Bronchial smooth muscle cell (primary cell): Measurements from ENCODE around the gene CHRNB1. TPM values are rescaled to one million over a fixed set of nuclear protein-coding genes. Genes with fewer than 3 reads are reported as not detected.

Experiments
- total RNA-seq: library from RNA; depleted of rRNA; stranded (reverse); fragments of >200 nt; gene quantifications from 2 replicates; pipeline ENCODE4 v1.2.1, GENCODE V29; 2014

CHRNB1 gene
- 8.8 and 10.1 TPM in 2 replicates for total RNA-seq

GRCh38 chr17:7444682-7445618 is at the start of gene CHRNB1:
Gene CHRNB1, plus strand, starts transcription at chr17:7445061. Its CDS starts 67 bp downstream, at chr17:7445128.

GRCh38 chr17:7403977-7404736 is 40.7 kb upstream of the CHRNB1 start, which contains the start of gene TMEM256:
Gene TMEM256, minus strand, starts transcription at chr17:7404097. Its CDS starts 13 bp downstream, at chr17:7404084.

GRCh38 chr17:7407485-7408251 is 37.2 kb upstream of the CHRNB1 start, which contains the start of gene NLGN2:
Gene NLGN2, plus strand, starts transcription at chr17:7407845. Its CDS starts 411 bp downstream, at chr17:7408256.

GRCh38 chr17:7419819-7420610 is 24.8 kb upstream of the CHRNB1 start, which contains the start of gene SPEM1:
Gene SPEM1, plus strand, starts transcription at chr17:7420324. Its CDS starts 61 bp downstream, at chr17:7420385.

GRCh38 chr17:7425316-7425715 is 19.5 kb upstream of the CHRNB1 start, which contains the start of gene SPEM2:
Gene SPEM2, plus strand, starts transcription at chr17:7425616. Its CDS starts 73 bp downstream, at chr17:7425689.

GRCh38 chr17:7428557-7428956 is 16.3 kb upstream of the CHRNB1 start, which contains the start of gene SPEM3:
Gene SPEM3, plus strand, starts transcription at chr17:7428857. Its CDS starts 46 bp downstream, at chr17:7428903.

GRCh38 chr17:7439462-7440112 is 5.3 kb upstream of the CHRNB1 start, which contains the start of gene FGF11:
Gene FGF11, plus strand, starts transcription at chr17:7439512. Its CDS starts 109 bp downstream, at chr17:7439621.

GRCh38 chr17:7479213-7480088 is 34.6 kb downstream of the CHRNB1 start, which contains the start of gene ZBTB4:
Gene ZBTB4, minus strand, starts transcription at chr17:7479631. Its CDS starts 12,830 bp downstream, at chr17:7466801.

GRCh38 chr17:7481275-7481674 is 36.4 kb downstream of the CHRNB1 start, which contains the start of gene SLC35G6:
Gene SLC35G6, plus strand, starts transcription at chr17:7481446. Its CDS starts 71 bp downstream, at chr17:7481517.

GRCh38 chr17:7484067-7484918 is 39.4 kb downstream of the CHRNB1 start, which contains the start of gene POLR2A:
Gene POLR2A, plus strand, starts transcription at chr17:7484366.

Other genes with a start within 250 kb of the CHRNB1 start
- 14.3 and 16.3 TPM in 2 replicates for gene DLG4, start 225.2 kb upstream of the CHRNB1 start, total RNA-seq
- 233 and 286 TPM in 2 replicates for gene ACADVL, start 225.1 kb upstream of the CHRNB1 start, total RNA-seq
- gene DVL2, start 210.5 kb upstream of the CHRNB1 start, total RNA-seq, result 106 and 115 TPM in 2 replicates
- gene PHF23, start 205.6 kb upstream of the CHRNB1 start, total RNA-seq, result 29.5 and 39.6 TPM in 2 replicates
- 192 and 205 TPM in 2 replicates for gene GABARAP, start 202.6 kb upstream of the CHRNB1 start, total RNA-seq
- 19.1 and 23.0 TPM in 2 replicates for gene CTDNEP1, start 193.3 kb upstream of the CHRNB1 start, total RNA-seq
- gene ELP5, start 192.8 kb upstream of the CHRNB1 start, total RNA-seq, result 19.9 and 22.9 TPM in 2 replicates
- gene CLDN7, start 182.6 kb upstream of the CHRNB1 start, total RNA-seq, result 4.2 and 16.5 TPM in 2 replicates
- gene SLC2A4, start 163.3 kb upstream of the CHRNB1 start, total RNA-seq, result 0.09 and 0.16 TPM in 2 replicates
- gene YBX2, start 150.4 kb upstream of the CHRNB1 start, total RNA-seq, result 0.09 TPM in 1 of 2 replicates, not detected in the other
- gene EIF5A, start 137.4 kb upstream of the CHRNB1 start, total RNA-seq, result 435 and 499 TPM in 2 replicates
- 22.5 and 47.1 TPM in 2 replicates for gene GPS2, start 129.7 kb upstream of the CHRNB1 start, total RNA-seq
- 18.9 and 25.7 TPM in 2 replicates for gene NEURL4, start 115.7 kb upstream of the CHRNB1 start, total RNA-seq
- gene ACAP1, start 108.5 kb upstream of the CHRNB1 start, total RNA-seq, result 3.3 and 5.2 TPM in 2 replicates
- gene KCTD11, start 92.9 kb upstream of the CHRNB1 start, total RNA-seq, result 4.6 and 5.4 TPM in 2 replicates
- gene TMEM95, start 89.9 kb upstream of the CHRNB1 start, total RNA-seq, result not detected in 2 replicates
- gene TNK1, start 64.0 kb upstream of the CHRNB1 start, total RNA-seq, result 0.09 and 0.32 TPM in 2 replicates
- 15.5 and 15.9 TPM in 2 replicates for gene PLSCR3, start 50.5 kb upstream of the CHRNB1 start, total RNA-seq
- gene TMEM256, start 41.0 kb upstream of the CHRNB1 start, total RNA-seq, result 70.3 and 140 TPM in 2 replicates
- gene NLGN2, start 37.2 kb upstream of the CHRNB1 start, total RNA-seq, result 6.8 and 7.1 TPM in 2 replicates
- gene SPEM1, start 24.7 kb upstream of the CHRNB1 start, total RNA-seq, result 0.16 TPM in 1 of 2 replicates, not detected in the other
- not detected in 2 replicates for gene SPEM2, start 19.4 kb upstream of the CHRNB1 start, total RNA-seq
- not detected in 2 replicates for gene SPEM3, start 16.2 kb upstream of the CHRNB1 start, total RNA-seq
- gene TMEM102, start 9.6 kb upstream of the CHRNB1 start, total RNA-seq, result 0.60 and 2.4 TPM in 2 replicates
- gene FGF11, start 5.5 kb upstream of the CHRNB1 start, total RNA-seq, result 1.0 and 1.1 TPM in 2 replicates
- 12.5 and 16.4 TPM in 2 replicates for gene ZBTB4, start 34.6 kb downstream of the CHRNB1 start, total RNA-seq
- not detected in 2 replicates for gene SLC35G6, start 36.4 kb downstream of the CHRNB1 start, total RNA-seq
- 107 and 113 TPM in 2 replicates for gene POLR2A, start 39.3 kb downstream of the CHRNB1 start, total RNA-seq
- gene TNFSF12, start 104.0 kb downstream of the CHRNB1 start, total RNA-seq, result 7.3 and 9.1 TPM in 2 replicates
- 0.34 and 1.7 TPM in 2 replicates for gene TNFSF13, start 113.7 kb downstream of the CHRNB1 start, total RNA-seq
- 51.1 and 54.5 TPM in 2 replicates for gene SENP3, start 116.9 kb downstream of the CHRNB1 start, total RNA-seq
- gene CD68, start 134.6 kb downstream of the CHRNB1 start, total RNA-seq, result 21.0 and 27.6 TPM in 2 replicates
- gene MPDU1, start 138.8 kb downstream of the CHRNB1 start, total RNA-seq, result 36.7 and 48.5 TPM in 2 replicates
- 0.17 and 0.32 TPM in 2 replicates for gene SOX15, start 145.0 kb downstream of the CHRNB1 start, total RNA-seq
- 31.5 and 35.0 TPM in 2 replicates for gene FXR2, start 169.8 kb downstream of the CHRNB1 start, total RNA-seq
- gene SAT2, start 182.8 kb downstream of the CHRNB1 start, total RNA-seq, result 55.3 and 67.3 TPM in 2 replicates
- 0.26 and 0.47 TPM in 2 replicates for gene SHBG, start 185.1 kb downstream of the CHRNB1 start, total RNA-seq
- gene ATP1B2, start 205.9 kb downstream of the CHRNB1 start, total RNA-seq, result not detected in 2 replicates
- gene TP53, start 242.4 kb downstream of the CHRNB1 start, total RNA-seq, result 13.1 and 13.7 TPM in 2 replicates
- gene WRAP53, start 243.4 kb downstream of the CHRNB1 start, total RNA-seq, result 2.7 and 4.6 TPM in 2 replicates